ENCODE measurements around the gene CSRP1.
A peak's percentile ranks its signal among the peaks of the same experiment; 100 is the strongest.
"Not testable (repeated sequence)": the region's sequence is repeated elsewhere in the genome, so short reads cannot be mapped to it uniquely, and the experiment has no call there.

The CSRP1 gene

DNA sequence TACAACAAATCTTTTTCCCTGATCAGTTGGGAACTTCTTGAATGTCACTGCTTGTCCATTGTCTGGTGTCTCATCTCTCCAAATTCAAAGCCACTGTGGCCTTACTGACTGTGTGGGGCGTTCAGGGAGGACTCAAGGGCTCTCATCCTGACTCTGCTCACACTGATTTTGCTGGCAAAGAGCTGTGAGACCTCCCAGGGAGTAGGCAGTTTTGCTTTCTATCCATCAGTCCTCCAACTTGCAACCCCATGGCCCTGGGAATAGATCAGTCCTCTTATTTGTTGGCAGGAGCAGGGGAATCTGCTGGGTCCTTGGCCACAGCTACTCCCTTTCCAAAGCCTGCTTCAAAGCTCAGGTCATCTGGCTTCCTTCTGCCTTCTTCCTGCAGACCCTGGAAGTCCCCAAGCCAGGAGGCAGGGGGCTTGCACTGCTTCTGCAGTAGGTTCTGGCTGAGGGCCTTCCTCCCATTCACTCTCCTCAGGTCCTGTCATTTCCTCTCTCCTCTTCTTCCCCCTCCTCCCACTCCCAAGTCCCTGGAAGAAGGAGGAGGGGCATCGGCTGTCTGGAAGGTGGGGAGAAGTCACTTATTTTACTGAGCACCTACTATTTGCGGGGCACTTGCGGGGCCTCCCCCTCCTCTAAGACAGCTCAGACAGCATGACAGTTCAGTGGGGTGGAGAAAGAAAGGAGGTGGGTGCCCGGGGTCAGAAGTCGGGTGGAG lies 31.1 kb upstream of the CSRP1 start:
- DNase-seq, result no peak

DNA sequence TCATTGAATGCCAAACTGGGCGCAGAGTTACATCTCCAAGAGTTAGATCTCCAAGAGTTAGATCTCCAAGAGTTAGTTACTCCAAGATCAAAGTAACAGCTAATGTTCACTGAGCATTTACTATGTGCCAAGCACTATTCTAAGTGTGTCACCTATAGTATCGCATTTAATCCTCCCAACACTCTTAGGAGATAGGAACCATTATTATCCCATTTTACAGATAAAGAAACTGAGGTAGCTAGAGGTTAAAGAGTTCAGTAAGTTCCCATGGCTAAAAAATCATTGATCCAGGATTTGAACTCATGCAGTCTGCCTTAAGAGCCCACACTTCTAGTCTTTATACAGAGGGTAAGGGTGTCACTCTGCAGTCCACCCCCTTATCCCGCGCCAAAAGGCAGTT lies 30.5 kb upstream of the CSRP1 start:
- DNase-seq, result no peak

DNA sequence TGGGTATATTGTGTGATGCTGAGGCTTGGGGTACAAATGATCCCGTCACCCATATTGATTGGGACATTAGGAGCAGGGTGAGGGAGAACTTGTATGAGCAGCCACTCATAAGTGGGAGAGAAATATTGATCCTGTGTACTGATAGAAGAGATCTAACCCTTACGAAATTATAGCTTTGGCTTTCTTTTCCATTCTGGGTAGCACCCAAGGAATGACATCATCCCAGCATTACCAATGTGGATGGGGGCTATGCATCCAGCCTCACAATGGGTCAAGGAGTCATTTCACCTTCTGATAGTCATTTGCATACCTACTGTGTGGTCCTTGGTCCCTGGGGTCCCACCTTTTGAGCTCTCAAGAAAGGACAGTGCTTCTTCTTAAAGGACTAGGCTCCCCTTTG lies 30.1 kb upstream of the CSRP1 start:
- no peak for DNase-seq

DNA sequence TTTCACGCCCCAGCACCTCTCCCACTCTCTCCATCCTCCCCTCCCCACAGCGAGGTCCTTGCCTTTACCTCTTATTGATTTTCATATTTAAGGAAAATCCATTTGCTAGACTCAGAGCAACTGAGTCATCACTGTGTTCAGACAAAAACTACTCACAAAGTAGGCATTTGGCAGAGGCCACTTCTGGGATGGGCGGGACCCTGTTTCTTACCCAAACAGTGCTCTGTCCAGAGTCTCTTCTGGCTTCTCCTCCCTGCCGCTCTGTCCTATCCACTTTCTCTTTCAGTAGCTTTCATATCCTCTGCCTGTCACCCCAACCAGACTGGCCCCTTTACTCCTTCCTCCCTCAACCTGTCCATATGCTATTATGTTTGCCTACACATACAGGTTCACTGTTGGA lies 29.6 kb upstream of the CSRP1 start:
- no peak for DNase-seq

DNA sequence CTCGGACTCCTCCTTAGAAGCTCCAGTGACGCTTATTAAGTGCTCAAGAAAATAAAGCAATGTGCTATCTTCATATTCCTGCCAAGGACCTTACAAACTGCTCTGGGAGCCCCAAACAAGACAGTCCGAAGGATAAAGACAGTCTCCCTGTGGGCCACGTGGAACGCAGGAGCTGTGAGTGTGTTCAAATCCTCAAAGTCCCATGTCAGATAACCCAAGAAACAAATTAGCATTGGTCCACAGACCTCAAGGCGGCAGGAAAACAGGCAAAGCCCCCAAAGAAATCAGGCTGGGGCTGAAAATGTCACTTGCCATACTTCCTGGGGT lies 29.0 kb upstream of the CSRP1 start:
- no peak for DNase-seq

DNA sequence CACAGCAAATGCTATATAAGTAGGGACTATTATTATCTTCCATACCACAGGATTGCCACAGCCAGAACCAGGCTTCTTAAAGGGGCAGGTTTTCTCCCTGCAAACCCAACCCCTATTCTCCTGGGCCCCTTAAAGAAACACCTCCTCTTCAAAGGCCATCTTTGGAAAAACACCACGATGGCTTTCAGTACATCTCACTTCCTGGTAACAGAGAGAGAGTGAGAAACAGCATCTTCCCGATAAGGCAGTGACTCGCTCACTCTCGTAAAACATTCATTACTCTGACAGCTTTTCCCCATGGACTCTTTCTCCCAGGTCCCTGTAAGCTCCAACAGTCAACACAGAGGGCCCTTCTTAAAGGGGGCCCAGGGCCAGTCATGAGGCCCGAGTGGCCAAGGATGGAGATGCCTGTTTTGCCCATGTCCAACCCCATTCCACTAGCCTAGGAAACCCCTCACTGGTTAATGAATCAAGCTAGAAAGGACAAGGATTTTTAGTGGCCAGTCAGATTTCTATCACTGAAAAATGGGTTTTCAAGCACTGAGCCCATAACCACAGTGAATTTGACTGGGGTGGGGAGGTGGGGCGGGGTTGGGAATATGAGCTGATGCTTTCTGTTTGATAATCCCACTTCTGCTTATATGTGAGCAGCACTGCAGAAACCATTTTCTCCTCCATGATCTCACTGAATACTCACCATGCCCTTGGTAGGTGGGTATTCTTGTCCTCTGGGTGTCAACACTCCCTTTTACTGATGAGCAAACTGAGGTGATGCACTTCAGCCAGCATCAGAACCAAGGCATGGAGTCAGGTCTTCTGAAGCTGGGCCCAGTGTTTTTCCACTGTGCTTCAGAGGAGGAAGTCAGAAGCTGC lies 28.4 kb upstream of the CSRP1 start:
- DNase-seq, result no peak

DNA sequence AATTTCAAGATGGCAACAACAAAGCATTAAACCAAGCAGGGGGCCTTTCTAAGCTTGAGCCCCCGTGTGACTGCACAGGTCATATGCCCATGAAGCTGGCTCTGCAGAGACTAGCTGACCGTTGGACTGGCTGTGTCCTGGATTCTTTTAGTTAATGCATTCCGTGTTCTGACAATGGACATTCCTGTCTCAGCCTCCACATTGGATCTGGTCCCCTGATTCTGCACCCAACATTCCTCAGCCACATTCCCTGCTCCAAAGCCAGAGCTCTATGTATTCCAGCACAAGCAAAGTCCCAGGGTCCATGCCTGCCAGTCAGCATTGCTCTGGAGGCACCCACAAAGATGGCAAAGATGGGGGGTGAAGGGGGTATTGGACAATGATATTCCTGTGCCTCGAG lies 26.9 kb upstream of the CSRP1 start:
- DNase-seq, result no peak

DNA sequence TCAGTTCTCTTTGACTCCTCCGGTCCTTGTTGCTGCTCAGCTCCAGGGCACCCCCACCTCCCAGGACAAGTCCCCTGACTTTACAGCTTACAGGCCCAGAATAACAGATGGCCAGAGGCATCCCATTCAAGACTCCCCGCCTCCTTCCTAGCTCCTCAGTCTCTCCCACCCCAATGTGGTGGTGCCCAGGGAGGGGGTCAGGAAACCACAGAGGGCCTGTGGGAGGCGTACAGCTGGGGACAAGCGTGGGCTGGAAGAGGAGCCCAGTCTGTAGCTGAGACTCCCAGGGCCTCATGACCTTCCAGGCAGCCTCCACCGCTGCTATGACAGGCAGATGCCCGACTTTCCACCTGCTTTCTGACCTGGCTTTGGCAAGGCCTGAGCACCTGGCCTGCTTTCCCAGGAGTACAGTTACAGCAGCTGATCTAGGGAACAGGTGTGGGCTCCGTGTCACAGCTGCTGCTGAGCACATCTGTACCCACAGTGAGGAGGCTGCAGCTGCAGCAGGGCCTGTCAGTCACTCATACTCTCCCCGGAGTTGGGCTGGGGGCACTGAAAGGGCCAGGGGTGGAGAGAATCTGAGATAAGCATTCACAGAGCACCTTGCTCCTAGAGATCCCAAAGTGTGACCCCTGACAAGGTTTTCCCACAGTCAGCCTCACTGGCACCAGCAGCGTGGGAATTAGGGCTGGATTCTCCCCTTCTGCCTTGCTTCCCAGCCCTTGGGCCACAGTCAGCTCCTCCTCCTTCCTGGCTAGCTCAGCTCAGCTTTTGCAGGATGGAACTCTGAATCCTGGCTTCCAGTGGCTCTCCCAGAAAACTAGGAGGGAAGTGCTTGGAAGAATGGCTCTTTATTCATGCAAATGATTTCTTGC lies 24.9 kb upstream of the CSRP1 start:
- no peak for DNase-seq

DNA sequence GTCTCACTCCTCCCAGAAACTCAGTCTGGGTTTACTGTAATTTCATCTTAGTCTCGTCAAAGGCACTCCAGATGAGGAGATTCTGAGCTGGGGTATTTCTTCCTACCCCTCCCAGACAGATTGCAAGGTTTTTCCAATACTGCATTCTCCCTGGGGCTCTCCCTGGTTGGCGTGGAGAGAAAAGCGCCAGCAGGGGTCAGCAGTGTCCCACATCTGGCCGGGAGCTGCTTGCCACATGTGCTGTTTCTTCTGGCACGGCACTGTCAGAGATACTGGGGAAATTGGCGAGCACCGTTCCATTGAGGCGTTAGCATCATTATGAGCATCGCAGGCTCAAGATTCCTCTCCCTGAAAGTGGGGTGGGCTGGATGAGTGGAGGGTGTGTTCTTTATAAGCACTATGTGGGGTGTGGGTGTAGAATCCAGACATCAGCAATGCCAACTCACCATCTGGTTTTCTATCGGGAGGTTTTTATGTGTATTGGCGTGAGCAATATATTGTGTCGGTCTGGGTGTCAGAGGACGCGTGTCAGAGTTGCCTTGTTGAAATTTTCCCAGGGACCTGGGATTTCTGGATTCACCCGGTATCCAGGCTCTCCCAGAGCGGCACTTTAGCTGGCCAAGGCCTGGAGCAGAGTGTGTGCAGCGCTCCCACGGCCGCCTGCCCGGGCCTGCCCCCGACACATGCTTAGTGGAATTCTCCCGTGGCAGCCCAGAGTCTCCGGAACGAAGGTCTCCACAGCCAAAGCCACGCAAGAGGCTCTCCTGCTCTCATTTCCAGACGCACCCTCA lies 24.0 kb upstream of the CSRP1 start:
- peak; percentile 13 for DNase-seq

DNA sequence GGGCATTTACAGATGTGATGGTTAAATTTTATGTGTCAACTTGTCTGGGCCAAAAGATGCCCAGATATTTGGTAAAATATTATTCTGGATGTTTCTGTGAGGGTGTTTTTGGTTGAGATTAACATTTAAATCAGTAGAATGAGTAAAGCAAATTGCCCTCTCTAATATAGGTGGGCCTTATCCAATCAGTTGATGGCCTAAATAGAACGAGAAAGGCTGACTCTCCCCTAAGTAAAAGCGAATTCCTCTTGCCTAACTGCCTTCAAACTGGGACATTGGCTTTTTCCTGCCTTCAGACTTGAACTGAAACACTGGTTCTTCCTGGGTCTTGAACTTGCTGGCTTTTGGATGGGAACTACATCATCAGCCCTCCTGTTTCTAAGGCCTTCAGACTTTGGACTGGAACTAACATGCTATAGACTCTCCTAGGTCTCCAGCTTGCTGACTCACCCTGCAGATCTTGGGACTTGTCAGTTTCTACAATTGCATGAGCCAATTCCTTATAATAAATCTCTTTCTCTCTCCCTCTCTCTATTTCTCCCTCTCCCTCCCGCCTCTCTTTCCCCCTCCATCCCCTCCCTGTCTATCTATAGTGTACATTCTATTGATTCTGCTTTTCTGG lies 21.8 kb upstream of the CSRP1 start:
- no peak for DNase-seq

DNA sequence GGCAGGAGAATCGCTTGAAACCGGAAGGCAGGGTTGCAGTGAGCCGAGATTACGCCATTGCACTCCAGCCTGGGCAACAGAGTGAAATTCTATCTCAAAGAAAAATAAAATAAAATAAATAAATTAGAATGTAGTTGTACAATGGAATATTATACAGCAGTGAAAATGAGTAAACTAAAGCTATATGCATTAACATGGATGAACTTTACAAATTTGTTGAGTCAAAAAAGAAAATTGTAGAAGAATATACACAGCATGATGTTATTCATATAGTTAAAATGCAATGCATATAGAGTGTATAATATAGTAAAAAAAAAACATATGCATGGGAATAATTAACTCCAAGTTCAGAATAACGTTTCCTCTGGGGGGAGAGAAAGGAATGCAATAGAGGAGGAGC lies 21.0 kb upstream of the CSRP1 start:
- no peak for DNase-seq

DNA sequence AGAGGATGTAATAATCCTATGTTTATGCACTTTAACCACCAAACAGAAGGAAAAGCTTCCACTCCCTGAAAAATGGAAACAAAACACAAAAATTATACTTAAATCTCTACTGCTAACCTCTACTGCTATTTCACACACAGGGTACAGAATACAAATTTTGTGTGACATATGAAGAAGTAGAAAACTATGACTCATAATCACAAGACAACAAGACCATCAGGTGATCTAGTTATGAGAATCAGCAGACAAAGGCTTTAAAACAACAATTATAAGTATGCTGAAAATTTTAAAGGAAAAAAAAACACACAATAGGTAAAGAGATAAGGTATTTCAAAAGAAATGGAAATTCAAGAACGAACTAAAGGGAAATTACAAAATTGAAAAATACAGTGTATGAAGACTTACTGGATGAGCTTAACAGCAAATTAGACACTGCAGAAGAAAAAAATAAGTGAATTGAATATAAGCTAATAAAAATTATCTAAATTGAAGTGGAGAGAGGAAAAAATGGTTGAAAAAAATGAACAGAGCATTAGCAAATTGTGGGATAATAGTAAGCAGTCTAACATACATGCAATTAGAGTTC lies 18.4 kb upstream of the CSRP1 start:
- DNase-seq, result no peak

DNA sequence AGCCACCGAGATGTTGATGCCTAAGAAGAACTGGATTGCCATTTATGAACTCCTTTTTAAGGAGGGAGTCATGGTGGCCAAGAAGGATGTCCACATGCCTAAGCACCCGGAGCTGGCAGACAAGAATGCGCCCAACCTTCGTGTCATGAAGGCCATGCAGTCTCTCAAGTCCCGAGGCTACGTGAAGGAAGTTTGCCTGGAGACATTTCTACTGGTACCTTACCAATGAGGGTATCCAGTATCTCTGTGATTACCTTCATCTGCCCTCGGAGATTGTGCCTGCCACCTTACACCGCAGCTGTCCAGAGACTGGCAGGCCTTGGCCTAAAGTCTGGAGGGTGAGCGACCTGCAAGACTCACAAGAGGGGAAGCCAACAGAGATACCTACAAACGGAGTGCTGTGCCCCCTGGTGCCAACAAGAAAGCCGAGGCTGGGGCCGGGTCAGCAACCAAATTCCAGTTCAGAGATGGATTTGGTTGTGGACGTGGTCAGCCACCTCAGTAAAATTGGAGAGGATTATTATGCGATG lies 13.2 kb upstream of the CSRP1 start:
- not testable (repeated sequence) for DNase-seq

DNA sequence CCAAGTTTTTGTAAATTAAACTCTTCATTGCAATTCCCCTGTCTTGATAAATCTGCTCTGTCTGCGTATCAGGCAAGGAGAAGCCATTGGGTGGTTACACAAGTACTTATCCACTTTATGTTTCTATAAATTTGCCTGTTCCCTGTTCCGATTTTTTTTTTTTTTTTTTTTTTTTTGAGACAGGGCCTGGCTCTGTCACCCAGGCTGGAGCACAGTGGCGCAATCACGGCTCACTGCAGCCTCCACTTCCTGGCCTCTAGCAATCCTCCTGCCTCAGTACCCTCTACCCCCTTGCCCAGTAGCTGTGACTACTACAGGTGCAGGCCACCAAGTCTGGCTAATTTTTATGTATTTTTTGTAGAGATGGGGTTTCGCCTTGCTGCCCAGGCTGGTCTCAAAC lies 11.1 kb upstream of the CSRP1 start:
- DNase-seq, result no peak

DNA sequence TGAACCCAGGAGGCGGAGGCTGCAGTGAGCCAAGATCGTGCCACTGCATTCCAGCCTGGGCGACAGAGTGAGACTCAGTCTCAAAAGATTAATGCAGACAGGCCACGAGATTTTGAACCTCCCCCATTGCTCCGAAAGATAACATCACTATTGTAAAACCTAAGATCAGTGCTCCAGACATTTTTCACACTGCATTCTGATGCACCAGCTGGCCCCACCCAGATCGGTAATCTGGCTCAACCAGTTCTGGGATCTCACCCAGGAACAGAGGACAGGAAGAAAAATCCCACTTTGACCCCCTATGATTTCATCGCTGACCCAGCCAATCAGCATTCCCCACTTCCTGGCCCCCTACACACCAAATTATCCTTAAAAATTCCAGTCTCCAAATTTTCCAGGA lies 10.7 kb upstream of the CSRP1 start:
- no peak for DNase-seq

DNA sequence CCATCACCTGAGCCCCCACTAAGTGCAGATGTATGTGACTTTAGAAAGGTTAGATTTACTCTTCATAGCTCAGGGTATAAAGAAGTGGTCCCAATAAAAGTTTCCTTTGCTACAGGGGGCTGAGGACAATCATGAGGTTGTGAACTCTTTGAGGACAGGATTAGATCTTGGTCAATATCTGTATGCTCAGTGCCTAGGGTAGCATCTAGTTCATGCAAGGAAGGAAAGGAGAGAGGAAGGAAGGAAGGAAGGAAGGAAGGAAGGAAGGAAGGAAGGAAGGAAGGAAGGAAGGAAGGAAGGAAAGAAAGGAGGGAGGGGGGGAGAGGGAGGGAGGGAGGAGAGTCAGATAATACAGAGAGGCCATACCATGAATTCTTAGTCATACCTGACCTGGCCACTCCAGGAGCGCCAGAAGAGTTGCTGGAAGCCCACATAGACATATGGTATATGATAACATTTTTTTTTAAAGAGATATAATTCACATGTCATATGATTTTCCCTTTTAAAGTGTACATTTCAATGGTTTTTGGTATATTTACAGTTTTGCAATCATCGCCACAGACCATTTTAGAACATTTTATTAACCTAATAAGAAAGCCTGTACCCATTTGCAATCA lies 9.7 kb upstream of the CSRP1 start:
- DNase-seq, result no peak

DNA sequence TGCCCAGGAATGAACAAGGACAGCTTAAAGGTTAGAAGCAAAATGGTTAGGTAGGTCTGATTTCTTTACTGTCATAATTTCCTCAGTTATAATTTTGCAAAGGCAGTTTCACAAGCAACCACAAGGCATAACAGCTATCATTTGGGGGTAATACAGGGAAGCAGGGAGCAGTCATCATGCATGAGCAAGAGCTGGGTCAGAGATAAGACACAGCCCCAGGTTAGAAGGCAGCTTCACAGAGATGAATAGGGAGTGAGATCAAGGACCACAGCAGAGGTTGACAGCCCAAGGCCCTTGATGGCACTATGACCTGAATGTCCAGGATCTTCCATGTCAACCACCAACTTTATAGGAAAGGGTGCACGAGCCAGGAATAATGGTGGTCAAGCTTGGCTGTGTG lies 9.0 kb upstream of the CSRP1 start:
- no peak for DNase-seq

DNA sequence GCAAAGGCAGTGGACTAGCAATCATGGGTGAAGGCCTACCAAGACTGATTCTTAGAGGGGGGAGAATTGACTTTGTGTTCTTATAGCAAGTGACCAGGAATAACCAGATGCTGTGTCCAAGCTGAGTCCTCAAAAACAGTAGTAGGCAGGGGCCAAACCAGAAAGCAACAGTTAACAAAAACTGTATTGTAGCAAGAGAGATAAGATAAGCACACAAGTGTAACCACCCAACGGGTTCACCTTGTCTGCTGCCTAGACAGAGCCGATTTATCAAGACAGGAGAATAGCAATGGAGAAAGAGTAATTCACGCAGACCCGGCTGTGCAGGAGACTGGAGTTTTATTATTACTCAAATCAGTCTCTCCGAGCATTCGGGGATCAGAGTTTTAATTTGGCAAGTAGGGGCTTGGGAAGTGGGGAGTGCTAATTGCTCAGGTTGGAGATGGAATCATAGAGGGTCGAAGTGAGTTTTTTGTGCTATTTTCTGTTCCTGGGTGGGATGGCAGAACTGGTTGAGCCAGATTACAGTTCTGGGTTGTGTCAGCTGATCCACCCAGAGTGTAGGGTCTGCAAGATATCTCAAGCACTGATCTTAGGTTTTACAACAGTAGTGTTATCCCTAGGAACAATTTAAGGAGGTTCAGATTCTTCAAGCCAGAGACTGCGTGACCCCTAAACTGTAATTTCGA lies 8.3 kb upstream of the CSRP1 start:
- no peak for DNase-seq

DNA sequence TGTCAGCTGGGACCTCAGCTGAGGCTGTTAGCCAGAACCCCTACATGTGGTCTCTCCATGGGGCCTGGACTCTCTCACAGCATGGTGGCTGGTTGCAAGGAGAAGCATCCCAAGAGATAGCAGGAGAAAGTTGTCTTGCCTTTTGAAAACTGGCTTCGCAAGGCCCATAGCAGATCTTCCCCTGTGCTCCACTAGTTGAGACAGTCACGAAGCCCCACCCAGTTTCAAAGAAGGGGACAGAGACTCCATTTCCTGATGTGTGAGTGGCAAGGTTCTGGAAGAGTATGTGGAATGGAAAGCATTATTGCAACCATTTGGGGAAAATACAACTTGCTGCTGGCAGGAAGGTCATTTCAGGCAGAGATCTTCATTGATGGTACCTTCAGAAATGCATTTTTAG lies 7.5 kb upstream of the CSRP1 start:
- DNase-seq, result no peak

DNA sequence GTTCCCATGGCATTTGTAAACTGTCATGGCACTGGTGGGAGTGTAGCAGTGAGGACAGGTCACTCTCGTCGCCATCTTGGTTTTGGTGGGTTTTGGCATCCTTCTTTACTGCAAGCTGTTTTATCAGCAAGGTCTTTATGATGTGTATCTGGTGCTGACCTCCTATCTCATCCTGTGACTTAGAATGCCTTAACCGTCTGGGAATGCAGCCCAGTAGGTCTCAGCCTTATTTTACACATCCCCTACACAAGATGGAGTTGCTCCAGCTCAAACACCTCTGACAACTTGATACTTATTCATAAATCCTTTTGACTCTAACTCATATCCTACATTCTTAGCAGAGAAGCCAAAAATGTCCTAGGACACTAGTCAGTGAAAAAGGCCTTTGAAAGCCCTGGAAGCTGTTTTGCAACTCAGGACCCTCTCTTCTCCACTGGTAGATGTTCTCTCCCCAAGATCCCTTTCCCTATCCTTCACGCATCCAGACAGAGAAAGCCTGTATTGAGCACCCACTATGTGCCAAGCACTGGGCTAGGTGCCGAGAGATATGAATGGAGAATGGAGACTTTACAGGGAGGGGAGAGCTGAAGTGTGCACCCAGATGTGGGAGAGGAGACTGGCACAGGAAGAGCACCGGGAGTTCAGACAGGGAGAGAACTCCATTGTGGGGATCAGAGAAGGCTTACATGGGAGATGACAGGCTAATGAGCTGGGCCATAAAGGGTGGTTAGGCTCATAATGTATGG lies 6.7 kb upstream of the CSRP1 start:
- no peak for DNase-seq
